SK-N-SH (cell line): ENCODE results near the gene CDH22. TPM values are rescaled to one million over a fixed set of nuclear protein-coding genes. Genes with fewer than 3 reads are reported as not detected.

Experiments used
- CTCF ChIA-PET: fragments of 300-600, 350-600 bp; formaldehyde crosslinking; extraction: SDS; loops from one replicate; lab custom pipeline; 2021; lab: Yijun Ruan, JAX
- POLR2A ChIA-PET: fragments of 350-600 bp; sonication (Branson Sonifier 250); formaldehyde crosslinking; extraction: SDS; loops from one replicate; lab custom pipeline; 2020; ENCODE audit warnings: antibody characterized with exemption, inconsistent platforms; lab: Yijun Ruan, JAX
- DNase-seq: peaks from one replicate; pipeline ENCODE4 v3.0.0; 2012
- H2AFZ ChIP-seq: fragments of 200-600 bp; sonication (generic); 2 replicates; pipeline ENCODE4 v1.8.1; 2016; ENCODE audit warnings: antibody characterized with exemption, mild to moderate bottlenecking, low read depth
- H3F3A ChIP-seq: fragments of 200-600 bp; sonication (generic); replicated peaks from 2 replicates; pipeline ENCODE3; 2016; ENCODE audit warnings: antibody characterized with exemption, mild to moderate bottlenecking; ENCODE audit not compliant: insufficient read depth
- H3K27ac ChIP-seq, 2 experiments: fragments of 200-500 bp in 1 of 2; fragments of 200-600 bp in 1 of 2; sonication (Bioruptor generic) in 1 of 2; sonication (generic), shearing (Covaris generic) in 1 of 2; 2 replicates each; pipeline versions ENCODE4 v1.5.1 to v1.6.1; 2014 to 2016; ENCODE audit warnings: low read depth in 2 of 2, inconsistent platforms in 1 of 2, low read length in 1 of 2, mild to moderate bottlenecking in 1 of 2, mixed read lengths in 1 of 2
- H3K27me3 ChIP-seq: fragments of 200-600 bp; sonication (generic), shearing (Covaris generic); 2 replicates; pipeline ENCODE4 v1.6.1; 2016; ENCODE audit warnings: mixed run types; ENCODE audit not compliant: insufficient read depth
- H3K36me3 ChIP-seq, 2 experiments: fragments of 200-500 bp in 1 of 2; fragments of 200-600 bp in 1 of 2; sonication (Bioruptor generic) in 1 of 2; sonication (generic) in 1 of 2; replicated peaks in 1 of 2; 2 replicates each; pipeline versions ENCODE3 to v1.5.1; 2014 to 2016; ENCODE audit warnings: low read length in 1 of 2, mild to moderate bottlenecking in 1 of 2; ENCODE audit not compliant: insufficient read depth in 2 of 2, control insufficient read depth in 1 of 2
- H3K4me1 ChIP-seq, 2 experiments: fragments of 200-500 bp in 1 of 2; fragments of 200-600 bp in 1 of 2; sonication (Bioruptor generic) in 1 of 2; sonication (generic), shearing (Covaris generic) in 1 of 2; 2 replicates each; pipeline versions ENCODE4 v1.5.1 to v1.6.1; 2014 to 2016; ENCODE audit warnings: low read depth in 1 of 2, low read length in 1 of 2, mixed run types in 1 of 2; ENCODE audit not compliant: insufficient read depth in 2 of 2, control insufficient read depth in 1 of 2
- H3K4me2 ChIP-seq: fragments of 200-600 bp; sonication (generic), shearing (Covaris generic); 2 replicates; pipeline ENCODE4 v1.6.1; 2017; ENCODE audit warnings: mixed run types
- H3K4me3 ChIP-seq, 2 experiments: fragments of 200-500 bp in 1 of 2; fragments of 200-600 bp in 1 of 2; sonication (Bioruptor generic) in 1 of 2; sonication (generic), shearing (Covaris generic) in 1 of 2; 2 replicates each; pipeline versions ENCODE4 v1.5.1 to v1.8.1; 2014 to 2016; ENCODE audit warnings: low read depth in 2 of 2, inconsistent platforms in 1 of 2, low read length in 1 of 2, mild to moderate bottlenecking in 1 of 2, mixed read lengths in 1 of 2, moderate library complexity in 1 of 2
- H3K79me2 ChIP-seq: fragments of 200-600 bp; sonication (generic); 2 replicates; pipeline ENCODE4 v1.8.1; 2017; ENCODE audit warnings: mild to moderate bottlenecking; ENCODE audit not compliant: insufficient read depth
- H3K9ac ChIP-seq: fragments of 200-600 bp; sonication (generic); 2 replicates; pipeline ENCODE4 v1.6.1; 2017; ENCODE audit warnings: mixed run types
- H3K9me2 ChIP-seq: fragments of 200-600 bp; sonication (generic); 2 replicates; pipeline ENCODE4 v1.6.1; 2017; ENCODE audit warnings: mixed run types
- H3K9me3 ChIP-seq: fragments of 200-600 bp; sonication (generic); 2 replicates; pipeline ENCODE4 v1.6.1; 2017; ENCODE audit warnings: mixed run types, mild to moderate bottlenecking, moderate library complexity
- H4K20me1 ChIP-seq: fragments of 200-600 bp; sonication (generic); 2 replicates; pipeline ENCODE4 v1.6.1; 2017; ENCODE audit warnings: mild to moderate bottlenecking, mixed run types; ENCODE audit not compliant: insufficient read depth
- CHD2 ChIP-seq: fragments of 150-350 bp; IDR thresholded peaks from 2 replicates; pipeline ENCODE4 v1.6.1; 2018; ENCODE audit warnings: low read length; ENCODE audit not compliant: partially characterized antibody
- ELF1 ChIP-seq: IDR thresholded peaks from 2 replicates; pipeline ENCODE4 v1.4.0; 2012
- FOSL2 ChIP-seq: IDR thresholded peaks from 2 replicates; pipeline ENCODE4 v1.4.0; 2012; ENCODE audit warnings: low read depth, mild to moderate bottlenecking, moderate library complexity, borderline replicate concordance
- FOXJ3 ChIP-seq: sonication (generic); formaldehyde crosslinking; IDR thresholded peaks from 2 replicates; pipeline ENCODE4 v1.5.1; 2020; ENCODE audit warnings: mild to moderate bottlenecking, missing genetic modification reagents
- JUND ChIP-seq: IDR thresholded peaks from 2 replicates; pipeline ENCODE4 v1.4.0; 2012
- POLR2AphosphoS5 ChIP-seq: IDR thresholded peaks from 2 replicates; pipeline ENCODE4 v1.6.1; 2012; ENCODE audit warnings: low read depth, low read length
- RAD21 ChIP-seq: IDR thresholded peaks from 2 replicates; pipeline ENCODE4 v1.6.1; 2012; ENCODE audit warnings: mild to moderate bottlenecking, low read length
- SMC3 ChIP-seq: IDR thresholded peaks from 2 replicates; pipeline ENCODE4 v1.6.1; 2012; ENCODE audit warnings: low read depth, low read length, improper control_type of control experiment
- TCF12 ChIP-seq: IDR thresholded peaks from 2 replicates; pipeline ENCODE4 v1.4.0; 2012
- whole genome bisulfite sequencing: methylation state at CpG from one replicate; pipeline ENCODE4 v1.1.6; 2017; ENCODE audit warnings: low lambda C conversion rate; 5-methylcytosine and 5-hydroxymethylcytosine counted together
- polyA plus RNA-seq, 3 experiments: library from polyadenylated mRNA; depleted of rRNA; stranded (reverse); fragments of >200 nt; gene quantifications; 2 replicates each; pipeline ENCODE4 v1.2.3, GENCODE V29; 2012
- TF ChIP-seq, protein P1 (sequence below): fragments of 200-600 bp; sonication (generic); IDR thresholded peaks from 2 replicates; pipeline ENCODE4 v1.6.1; 2017; ENCODE audit warnings: antibody characterized with exemption, mild to moderate bottlenecking, moderate library complexity
- TF ChIP-seq, protein P2 (sequence below): IDR thresholded peaks from 2 replicates; pipeline ENCODE4 v1.4.0; 2012; ENCODE audit warnings: low read depth, borderline replicate concordance
- TF ChIP-seq, protein P3 (sequence below): fragments of 150-350 bp; IDR thresholded peaks from 2 replicates; pipeline ENCODE4 v1.6.1; 2017; ENCODE audit warnings: antibody characterized with exemption, low read length, low read depth, borderline replicate concordance

The CDH22 gene
- polyA plus RNA-seq, 1 of the 3 experiments (the other 2 are of a cell fraction): not detected

DNA sequence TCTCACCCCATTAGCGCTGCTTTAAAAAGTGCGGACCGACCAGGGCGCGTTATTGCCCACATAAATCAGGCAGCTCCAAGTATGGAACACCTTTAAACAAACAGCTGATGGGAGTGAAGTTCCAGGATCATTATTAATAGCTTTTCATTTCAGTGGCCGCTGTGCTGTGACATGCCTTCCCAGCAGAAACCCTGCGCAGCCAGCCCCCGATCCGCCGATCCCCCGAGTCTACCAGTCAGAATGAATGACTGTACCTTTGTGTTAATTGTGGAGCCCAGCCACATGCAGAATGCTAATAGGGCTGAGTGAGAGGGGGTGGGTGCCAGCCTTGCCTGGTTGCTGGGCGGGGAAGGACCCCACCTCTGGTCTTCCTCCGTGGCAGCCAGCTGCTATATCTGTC lies 21.9 kb downstream of the CDH22 start (continued):
- TF ChIP-seq, protein P1, sequence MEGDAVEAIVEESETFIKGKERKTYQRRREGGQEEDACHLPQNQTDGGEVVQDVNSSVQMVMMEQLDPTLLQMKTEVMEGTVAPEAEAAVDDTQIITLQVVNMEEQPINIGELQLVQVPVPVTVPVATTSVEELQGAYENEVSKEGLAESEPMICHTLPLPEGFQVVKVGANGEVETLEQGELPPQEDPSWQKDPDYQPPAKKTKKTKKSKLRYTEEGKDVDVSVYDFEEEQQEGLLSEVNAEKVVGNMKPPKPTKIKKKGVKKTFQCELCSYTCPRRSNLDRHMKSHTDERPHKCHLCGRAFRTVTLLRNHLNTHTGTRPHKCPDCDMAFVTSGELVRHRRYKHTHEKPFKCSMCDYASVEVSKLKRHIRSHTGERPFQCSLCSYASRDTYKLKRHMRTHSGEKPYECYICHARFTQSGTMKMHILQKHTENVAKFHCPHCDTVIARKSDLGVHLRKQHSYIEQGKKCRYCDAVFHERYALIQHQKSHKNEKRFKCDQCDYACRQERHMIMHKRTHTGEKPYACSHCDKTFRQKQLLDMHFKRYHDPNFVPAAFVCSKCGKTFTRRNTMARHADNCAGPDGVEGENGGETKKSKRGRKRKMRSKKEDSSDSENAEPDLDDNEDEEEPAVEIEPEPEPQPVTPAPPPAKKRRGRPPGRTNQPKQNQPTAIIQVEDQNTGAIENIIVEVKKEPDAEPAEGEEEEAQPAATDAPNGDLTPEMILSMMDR: no peak
- TF ChIP-seq SMC3: no peak
- no peak for TF ChIP-seq FOSL2
- TF ChIP-seq, protein P2, sequence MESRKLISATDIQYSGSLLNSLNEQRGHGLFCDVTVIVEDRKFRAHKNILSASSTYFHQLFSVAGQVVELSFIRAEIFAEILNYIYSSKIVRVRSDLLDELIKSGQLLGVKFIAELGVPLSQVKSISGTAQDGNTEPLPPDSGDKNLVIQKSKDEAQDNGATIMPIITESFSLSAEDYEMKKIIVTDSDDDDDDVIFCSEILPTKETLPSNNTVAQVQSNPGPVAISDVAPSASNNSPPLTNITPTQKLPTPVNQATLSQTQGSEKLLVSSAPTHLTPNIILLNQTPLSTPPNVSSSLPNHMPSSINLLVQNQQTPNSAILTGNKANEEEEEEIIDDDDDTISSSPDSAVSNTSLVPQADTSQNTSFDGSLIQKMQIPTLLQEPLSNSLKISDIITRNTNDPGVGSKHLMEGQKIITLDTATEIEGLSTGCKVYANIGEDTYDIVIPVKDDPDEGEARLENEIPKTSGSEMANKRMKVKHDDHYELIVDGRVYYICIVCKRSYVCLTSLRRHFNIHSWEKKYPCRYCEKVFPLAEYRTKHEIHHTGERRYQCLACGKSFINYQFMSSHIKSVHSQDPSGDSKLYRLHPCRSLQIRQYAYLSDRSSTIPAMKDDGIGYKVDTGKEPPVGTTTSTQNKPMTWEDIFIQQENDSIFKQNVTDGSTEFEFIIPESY: no peak
- TF ChIP-seq, all 33 proteins: peak for 0

DNA sequence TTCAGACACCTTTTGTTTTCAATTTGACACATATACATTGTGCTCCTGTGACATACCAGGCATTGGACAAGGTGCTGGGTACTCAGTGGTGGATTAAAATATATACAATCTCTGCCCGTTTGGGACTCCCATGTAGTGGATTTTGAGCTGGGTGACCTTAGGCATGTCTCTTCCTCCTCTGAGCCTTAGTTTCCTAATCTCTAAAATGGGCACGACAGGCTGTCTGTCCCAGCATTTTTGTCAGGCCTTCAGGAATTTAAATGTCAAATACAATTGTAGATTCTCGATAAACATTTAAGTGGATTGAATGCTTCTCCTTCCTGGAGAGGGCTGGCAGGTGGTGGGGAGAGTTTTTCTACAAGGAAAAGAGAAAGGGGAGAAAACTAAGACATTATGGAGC lies 22.6 kb downstream of the CDH22 start:
- H3K79me2 ChIP-seq: no peaks in the 10 kb centered on the region

More for the DNA sequence above, 22.6 kb downstream of the CDH22 start:
- TF ChIP-seq SMC3 (no peak), JUND (no peak), ELF1 (no peak), FOXJ3 (CRISPR knock-in tag) (no peak), POLR2AphosphoS5 (no peak), RAD21 (no peak), TCF12 (no peak), CHD2 (no peak)
- TF ChIP-seq, protein P2: no peak
- TF ChIP-seq, protein P3, sequence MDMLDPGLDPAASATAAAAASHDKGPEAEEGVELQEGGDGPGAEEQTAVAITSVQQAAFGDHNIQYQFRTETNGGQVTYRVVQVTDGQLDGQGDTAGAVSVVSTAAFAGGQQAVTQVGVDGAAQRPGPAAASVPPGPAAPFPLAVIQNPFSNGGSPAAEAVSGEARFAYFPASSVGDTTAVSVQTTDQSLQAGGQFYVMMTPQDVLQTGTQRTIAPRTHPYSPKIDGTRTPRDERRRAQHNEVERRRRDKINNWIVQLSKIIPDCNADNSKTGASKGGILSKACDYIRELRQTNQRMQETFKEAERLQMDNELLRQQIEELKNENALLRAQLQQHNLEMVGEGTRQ: no peak
- H3K27me3 ChIP-seq: no peaks in the 10 kb centered on the region
- no peaks in the 10 kb centered on the region; a peak in 1 of 4 replicates for H3K4me1 ChIP-seq
- no peak for DNase-seq
- H3K4me3 ChIP-seq: no peak overlapping the region
- no peak overlapping the region for H2AFZ ChIP-seq
- H3K9me2 ChIP-seq: no peaks in the 10 kb centered on the region
- no peaks in the 10 kb centered on the region for H3K9me3 ChIP-seq
- H3K36me3 ChIP-seq: no peaks in the 10 kb centered on the region
- H3K4me2 ChIP-seq: no peak overlapping the region
- ChIA-PET POLR2A (no interaction called here), CTCF (interaction anchor here (0.8 to 3.0 kb wide), 4 partner anchors 20 to 157 kb away, joined by 3 to 12 read pairs (median 6); no protein-coding TSS in a partner anchor)
- WGBS: 20% methylated on average over 3 of the region's 3 CpGs
- H4K20me1 ChIP-seq: no peaks in the 10 kb centered on the region
- H3K27ac ChIP-seq: no peak overlapping the region
- H3K9ac ChIP-seq: no peak overlapping the region
- H3F3A ChIP-seq: no peaks in the 10 kb centered on the region
